ENCODE measurements around the gene ANKRD39.

Gene ANKRD39

DNA sequence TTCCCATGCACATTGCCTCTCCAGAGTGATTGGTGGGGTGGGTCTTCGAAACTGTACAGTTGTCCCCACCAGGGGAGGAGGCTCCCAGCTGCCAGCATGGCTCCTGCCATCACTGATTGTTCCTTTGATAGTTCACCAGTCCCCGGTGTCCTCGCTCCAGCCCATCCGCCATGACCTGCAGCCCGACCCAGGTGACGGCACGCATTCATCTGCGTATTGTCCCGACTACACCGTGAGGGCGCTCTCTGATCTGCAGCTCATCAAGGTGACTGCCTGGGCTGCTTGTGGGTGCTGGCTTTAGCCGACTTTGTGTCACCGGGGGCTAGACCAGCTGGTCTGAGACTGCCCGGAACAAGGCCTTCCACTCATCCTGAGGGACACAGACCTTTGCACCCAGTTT is 29.4 kb downstream of the ANKRD39 start:
- H3K9me2 ChIP-seq (replicated peaks; ENCODE audit: insufficient read depth, low read length): no peaks in the 10 kb centered on the region
- no peak for DNase-seq
- H2AFZ ChIP-seq (ENCODE audit: low read length): no peak overlapping the region
- peaks cover 29% of the 10 kb centered on the region for H3K79me2 ChIP-seq (ENCODE audit: low read length)
- no peak for TF ChIP-seq EZH2phosphoT487 (IDR thresholded peaks at IDR 0.05; ENCODE audit: low read length)
- TF ChIP-seq EZH2 (optimal IDR thresholded peaks at IDR 0.05; ENCODE audit: low read depth, low read length): no peak
- TF ChIP-seq, protein P1, sequence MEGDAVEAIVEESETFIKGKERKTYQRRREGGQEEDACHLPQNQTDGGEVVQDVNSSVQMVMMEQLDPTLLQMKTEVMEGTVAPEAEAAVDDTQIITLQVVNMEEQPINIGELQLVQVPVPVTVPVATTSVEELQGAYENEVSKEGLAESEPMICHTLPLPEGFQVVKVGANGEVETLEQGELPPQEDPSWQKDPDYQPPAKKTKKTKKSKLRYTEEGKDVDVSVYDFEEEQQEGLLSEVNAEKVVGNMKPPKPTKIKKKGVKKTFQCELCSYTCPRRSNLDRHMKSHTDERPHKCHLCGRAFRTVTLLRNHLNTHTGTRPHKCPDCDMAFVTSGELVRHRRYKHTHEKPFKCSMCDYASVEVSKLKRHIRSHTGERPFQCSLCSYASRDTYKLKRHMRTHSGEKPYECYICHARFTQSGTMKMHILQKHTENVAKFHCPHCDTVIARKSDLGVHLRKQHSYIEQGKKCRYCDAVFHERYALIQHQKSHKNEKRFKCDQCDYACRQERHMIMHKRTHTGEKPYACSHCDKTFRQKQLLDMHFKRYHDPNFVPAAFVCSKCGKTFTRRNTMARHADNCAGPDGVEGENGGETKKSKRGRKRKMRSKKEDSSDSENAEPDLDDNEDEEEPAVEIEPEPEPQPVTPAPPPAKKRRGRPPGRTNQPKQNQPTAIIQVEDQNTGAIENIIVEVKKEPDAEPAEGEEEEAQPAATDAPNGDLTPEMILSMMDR (IDR thresholded peaks at IDR 0.05; ENCODE audit: low read length): no peak
- H3K36me3 ChIP-seq (replicated peaks; ENCODE audit: insufficient read depth, low read length): peaks cover 7% of the 10 kb centered on the region
- H3K9ac ChIP-seq (ENCODE audit: low read length): no peak overlapping the region
- H3K9me3 ChIP-seq (replicated peaks; ENCODE audit: insufficient read depth, low read length): no peaks in the 10 kb centered on the region
- H3K27ac ChIP-seq (ENCODE audit: low read length): no peak overlapping the region
- no peaks in the 10 kb centered on the region for H3K4me1 ChIP-seq (ENCODE audit: low read length)
- H3F3A ChIP-seq (ENCODE audit: insufficient read depth, low read length): peaks cover 21% of the 10 kb centered on the region
- no peaks in the 10 kb centered on the region for H3K27me3 ChIP-seq (replicated peaks; ENCODE audit: insufficient read depth, low read length)
- 0 out of 2 replicates have a peak, but pooled peaks cover 4% of the 10 kb centered on the region for H4K20me1 ChIP-seq (ENCODE audit: insufficient read depth, low read length)
- H3K4me3 ChIP-seq (ENCODE audit: low read length): no peak overlapping the region
- H3K4me2 ChIP-seq (ENCODE audit: low read depth, low read length): no peak overlapping the region

DNA sequence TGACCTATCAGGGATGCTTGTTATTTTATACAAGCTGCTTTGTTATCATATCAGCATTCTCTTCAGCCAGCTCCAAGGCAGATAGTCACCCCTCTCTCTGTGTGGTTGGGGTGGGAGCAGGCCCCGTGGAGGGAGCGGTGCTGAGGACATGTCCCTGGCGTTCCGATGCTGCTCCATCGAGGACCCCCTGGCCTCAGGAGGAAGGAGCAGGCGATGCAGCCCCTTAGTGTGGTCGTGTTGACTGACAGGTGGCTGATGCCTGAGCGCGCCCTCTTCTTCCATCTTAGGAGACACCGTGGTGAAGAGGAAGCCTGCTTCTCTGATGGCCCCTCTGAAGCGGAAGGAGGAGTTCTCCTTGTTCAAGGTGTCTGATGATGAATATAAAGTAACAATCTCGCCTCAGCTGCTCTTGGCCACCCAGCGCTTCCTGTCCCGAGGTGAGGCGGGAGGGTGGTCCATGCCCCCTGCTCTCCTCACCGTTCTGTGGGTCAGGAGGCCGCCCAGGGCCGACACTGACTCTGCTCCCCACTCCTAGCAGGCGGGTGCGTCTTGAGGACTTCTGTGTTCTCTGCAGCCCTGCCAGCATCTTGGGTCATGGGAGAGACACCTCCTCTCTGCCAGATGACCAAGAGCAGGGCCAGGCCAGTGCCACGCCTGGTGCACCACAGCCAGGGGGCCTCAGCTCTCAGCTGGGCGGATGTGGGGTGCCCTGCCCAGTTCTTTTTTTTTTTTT is 31.1 kb downstream of the ANKRD39 start:
- DNase-seq: no peak
- H3K4me3 ChIP-seq (ENCODE audit: low read length): no peak overlapping the region
- H3F3A ChIP-seq (ENCODE audit: insufficient read depth, low read length): peaks cover 20% of the 10 kb centered on the region
- H3K9me3 ChIP-seq (replicated peaks; ENCODE audit: insufficient read depth, low read length): no peaks in the 10 kb centered on the region
- peaks cover 45% of the 10 kb centered on the region for H3K79me2 ChIP-seq (ENCODE audit: low read length)
- H3K9me2 ChIP-seq (replicated peaks; ENCODE audit: insufficient read depth, low read length): no peaks in the 10 kb centered on the region
- H3K4me1 ChIP-seq (ENCODE audit: low read length): no peaks in the 10 kb centered on the region
- no peak overlapping the region for H3K4me2 ChIP-seq (ENCODE audit: low read depth, low read length)
- no peak overlapping the region for H3K27ac ChIP-seq (ENCODE audit: low read length)
- H3K9ac ChIP-seq (ENCODE audit: low read length): no peak overlapping the region
- peaks cover 11% of the 10 kb centered on the region for H3K36me3 ChIP-seq (replicated peaks; ENCODE audit: insufficient read depth, low read length)
- H2AFZ ChIP-seq (ENCODE audit: low read length): no peak overlapping the region
- 0 out of 2 replicates have a peak, but pooled peaks cover 7% of the 10 kb centered on the region for H4K20me1 ChIP-seq (ENCODE audit: insufficient read depth, low read length)
- TF ChIP-seq EZH2 (optimal IDR thresholded peaks at IDR 0.05; ENCODE audit: low read depth, low read length) (no peak), EZH2phosphoT487 (IDR thresholded peaks at IDR 0.05; ENCODE audit: low read length) (no peak)
- TF ChIP-seq, protein P1 (IDR thresholded peaks at IDR 0.05; ENCODE audit: low read length): no peak
- H3K27me3 ChIP-seq (replicated peaks; ENCODE audit: insufficient read depth, low read length): no peaks in the 10 kb centered on the region

DNA sequence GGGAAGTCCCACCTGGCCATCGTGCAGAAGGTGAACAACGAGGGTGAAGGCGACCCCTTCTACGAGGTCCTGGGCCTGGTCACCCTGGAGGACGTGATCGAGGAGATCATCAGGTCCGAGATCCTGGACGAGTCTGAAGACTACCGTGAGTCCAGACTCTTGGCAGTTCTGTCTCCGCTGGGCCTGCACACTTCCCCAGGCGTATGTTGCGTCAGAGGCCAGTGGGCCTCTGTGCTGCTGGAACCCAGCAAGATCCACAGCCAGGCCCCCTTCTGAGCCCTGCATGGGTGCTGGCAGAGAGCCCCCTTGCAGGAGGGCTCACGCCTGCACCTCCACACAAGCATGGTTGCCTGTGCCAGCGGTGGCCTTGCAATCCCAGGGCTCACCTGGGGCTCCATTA is 32.8 kb downstream of the ANKRD39 start:
- H3K9me2 ChIP-seq (replicated peaks; ENCODE audit: insufficient read depth, low read length): no peaks in the 10 kb centered on the region
- H3K79me2 ChIP-seq (ENCODE audit: low read length): peaks cover 58% of the 10 kb centered on the region
- H3K4me1 ChIP-seq (ENCODE audit: low read length): 0 out of 2 replicates have a peak, but pooled peaks cover 5% of the 10 kb centered on the region
- DNase-seq: no peak
- H3K4me2 ChIP-seq (ENCODE audit: low read depth, low read length): no peak overlapping the region
- peaks cover 14% of the 10 kb centered on the region; the same call in 1 of the 2 replicates for H3F3A ChIP-seq (ENCODE audit: insufficient read depth, low read length)
- H2AFZ ChIP-seq (ENCODE audit: low read length): no peak overlapping the region
- H3K27me3 ChIP-seq (replicated peaks; ENCODE audit: insufficient read depth, low read length): no peaks in the 10 kb centered on the region
- no peaks in the 10 kb centered on the region for H3K9me3 ChIP-seq (replicated peaks; ENCODE audit: insufficient read depth, low read length)
- H3K9ac ChIP-seq (ENCODE audit: low read length): no peak overlapping the region
- H4K20me1 ChIP-seq (ENCODE audit: insufficient read depth, low read length): 0 out of 2 replicates have a peak, but pooled peaks cover 7% of the 10 kb centered on the region
- no peak overlapping the region for H3K27ac ChIP-seq (ENCODE audit: low read length)
- H3K4me3 ChIP-seq (ENCODE audit: low read length): no peak overlapping the region
- H3K36me3 ChIP-seq (replicated peaks; ENCODE audit: insufficient read depth, low read length): peaks cover 11% of the 10 kb centered on the region
- no peak for TF ChIP-seq EZH2 (optimal IDR thresholded peaks at IDR 0.05; ENCODE audit: low read depth, low read length)
- TF ChIP-seq, protein P1 (IDR thresholded peaks at IDR 0.05; ENCODE audit: low read length): no peak
- TF ChIP-seq EZH2phosphoT487 (IDR thresholded peaks at IDR 0.05; ENCODE audit: low read length): no peak
